ENCODE data around the gene MINDY3.

MINDY3 gene

DNA sequence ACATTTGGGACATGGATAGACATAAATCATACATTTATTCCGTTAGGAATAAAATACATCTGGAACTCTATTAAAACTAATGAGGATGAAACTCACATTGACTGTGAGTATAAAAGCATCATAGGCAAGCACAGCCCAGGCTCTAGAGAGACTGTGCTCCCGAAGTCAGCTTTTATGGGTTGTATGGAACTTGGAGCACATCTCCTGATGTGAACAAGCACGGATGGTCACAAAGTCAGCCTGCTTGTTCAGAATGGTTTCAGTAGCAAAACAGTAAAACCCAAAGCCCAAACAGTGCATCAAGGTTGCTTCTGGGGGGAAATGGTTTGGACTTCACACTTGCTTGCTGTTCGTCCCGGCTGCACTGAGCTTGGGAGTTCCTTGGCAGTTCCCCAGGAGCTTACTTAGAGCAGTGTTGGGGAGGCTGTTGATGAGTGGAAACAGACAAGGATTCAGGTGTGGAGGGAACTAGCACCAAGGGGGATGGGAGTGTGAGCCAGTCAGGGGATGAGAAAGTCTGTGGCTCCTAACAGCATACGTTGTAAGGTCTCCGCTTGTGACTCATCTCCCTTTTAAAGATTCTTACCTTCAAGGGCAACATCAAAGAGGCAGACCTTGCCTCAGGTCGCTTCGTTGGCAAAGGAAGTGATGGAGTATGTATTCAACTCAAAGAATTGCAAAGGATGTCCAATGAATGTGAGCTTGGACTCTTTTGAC, 120.9 kb downstream of the MINDY3 start:
- DNase-seq (ENCODE audit: low read depth in 3 of 3, low spot score in 1 of 3), result no peak

- DNase-seq (ENCODE audit: low read depth in 3 of 3, low spot score in 1 of 3), result no peak
These were observed 121.9 kb downstream of the MINDY3 start for GRCh38 chr10:15738270-15738925.

GRCh38 chr10:15737656-15738055, 122.7 kb downstream of the MINDY3 start:
- DNase-seq (ENCODE audit: low read depth in 3 of 3, low spot score in 1 of 3), result no peak

- no peak for DNase-seq (ENCODE audit: low read depth in 3 of 3, low spot score in 1 of 3)
These were observed 124.5 kb downstream of the MINDY3 start for GRCh38 chr10:15735763-15736162.

GRCh38 chr10:15730341-15730740, 130.0 kb downstream of the MINDY3 start:
- DNase-seq (ENCODE audit: low read depth in 3 of 3, low spot score in 1 of 3), result no peak

DNA sequence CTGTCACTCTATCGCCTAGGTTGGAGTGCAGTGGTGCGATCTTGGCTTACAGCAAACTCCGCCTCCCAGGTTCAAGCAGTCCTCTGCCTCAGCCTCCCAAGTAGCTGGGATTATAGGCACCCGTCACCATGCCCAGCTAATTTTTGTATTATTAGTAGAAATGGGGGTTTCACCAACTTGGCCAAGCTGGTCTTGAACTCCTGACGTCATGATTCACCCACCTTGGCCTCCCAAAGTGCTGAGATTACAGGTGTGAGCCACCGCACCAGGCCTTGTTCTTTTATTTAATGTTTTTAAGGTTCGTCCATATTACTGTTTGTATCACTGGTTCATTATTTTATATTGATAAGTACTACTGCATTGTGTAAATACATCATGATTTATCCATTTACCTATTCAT, 130.4 kb downstream of the MINDY3 start:
- no peak for DNase-seq (ENCODE audit: low read depth in 3 of 3, low spot score in 1 of 3)

Data from stimulated activated CD4-positive, alpha-beta T cell treated with anti-CD3 and anti-CD28 coated beads, TNF-alpha, amount 100 ng/mL, for 1 hour (primary cell).